Osteocyte (in vitro differentiated cells): ENCODE results near the gene SLC16A9. TPM values are rescaled to one million over a fixed set of nuclear protein-coding genes. Genes with fewer than 3 reads are reported as not detected.

Source experiments
- DNase-seq: peaks from one replicate; pipeline ENCODE4 v3.0.0; 2021; ENCODE audit warnings: mixed read lengths; ENCODE audit not compliant: unreplicated experiment; ENCODE audit errors: extremely low spot score
- H3K27ac Mint-ChIP-seq: one replicate; pipeline ENCODE4 v1.8.0; 2021; ENCODE audit warnings: mild to moderate bottlenecking, mixed read lengths; ENCODE audit not compliant: unreplicated experiment
- H3K27me3 Mint-ChIP-seq: one replicate; pipeline ENCODE4 v1.8.0; 2021; ENCODE audit warnings: mixed read lengths; ENCODE audit not compliant: unreplicated experiment
- H3K36me3 Mint-ChIP-seq: one replicate; pipeline ENCODE4 v1.8.0; 2021; ENCODE audit warnings: mixed read lengths; ENCODE audit not compliant: unreplicated experiment
- H3K4me1 Mint-ChIP-seq: one replicate; pipeline ENCODE4 v1.8.0; 2021; ENCODE audit warnings: mixed read lengths; ENCODE audit not compliant: unreplicated experiment
- H3K4me3 Mint-ChIP-seq: one replicate; pipeline ENCODE4 v1.8.0; 2021; ENCODE audit warnings: mild to moderate bottlenecking, moderate library complexity, mixed read lengths; ENCODE audit not compliant: unreplicated experiment
- H3K9me3 Mint-ChIP-seq: one replicate; pipeline ENCODE4 v1.8.0; 2021; ENCODE audit warnings: mixed read lengths; ENCODE audit not compliant: unreplicated experiment
- CTCF ChIP-seq: fragments of 200-600 bp; sonication (generic); IDR thresholded peaks from 2 replicates; pipeline ENCODE4 v1.5.0; 2021; ENCODE audit warnings: antibody characterized with exemption, mild to moderate bottlenecking, moderate library complexity
- total RNA-seq: library from RNA; stranded (reverse); gene quantifications from 2 replicates; pipeline ENCODE4 v1.2.1, GENCODE V29; 2021

Gene SLC16A9
- total RNA-seq, 1 donor from 2014 or later = 0.32 TPM

GRCh38 chr10:59633063-59633462 lies 76.6 kb downstream of the SLC16A9 start:
- Mint-ChIP-seq H3K36me3 (no peaks in the 10 kb centered on the region), H3K4me1 (no peaks in the 10 kb centered on the region), H3K27me3 (peaks cover 62% of the 10 kb centered on the region), H3K4me3 (no peak overlapping the region), H3K9me3 (no peaks in the 10 kb centered on the region), H3K27ac (no peak overlapping the region)
- no peak for DNase-seq
- TF ChIP-seq CTCF = no peak

- Mint-ChIP-seq H3K27ac (no peak overlapping the region), H3K4me3 (no peak overlapping the region), H3K27me3 (peaks cover 59% of the 10 kb centered on the region), H3K36me3 (no peaks in the 10 kb centered on the region), H3K4me1 (no peaks in the 10 kb centered on the region), H3K9me3 (no peaks in the 10 kb centered on the region)
- TF ChIP-seq CTCF = no peak
- no peak for DNase-seq
Measured at GRCh38 chr10:59631882-59632807, 77.5 kb downstream of the SLC16A9 start.

GRCh38 chr10:59631237-59631636 lies 78.4 kb downstream of the SLC16A9 start:
- Mint-ChIP-seq H3K27me3 (peaks cover 54% of the 10 kb centered on the region), H3K27ac (no peak overlapping the region), H3K9me3 (no peaks in the 10 kb centered on the region), H3K4me1 (no peaks in the 10 kb centered on the region), H3K4me3 (no peak overlapping the region), H3K36me3 (no peaks in the 10 kb centered on the region)
- no peak for TF ChIP-seq CTCF
- no peak for DNase-seq

- Mint-ChIP-seq H3K4me3 (no peak overlapping the region), H3K9me3 (no peaks in the 10 kb centered on the region), H3K27ac (no peak overlapping the region), H3K4me1 (no peaks in the 10 kb centered on the region), H3K36me3 (no peaks in the 10 kb centered on the region), H3K27me3 (peaks cover 37% of the 10 kb centered on the region)
- no peak for DNase-seq
- TF ChIP-seq CTCF = no peak
Measured at GRCh38 chr10:59628965-59629364, 80.7 kb downstream of the SLC16A9 start.

- Mint-ChIP-seq H3K27me3 (peaks cover 33% of the 10 kb centered on the region), H3K4me3 (no peak overlapping the region), H3K27ac (no peak overlapping the region), H3K4me1 (no peaks in the 10 kb centered on the region), H3K36me3 (no peaks in the 10 kb centered on the region), H3K9me3 (no peaks in the 10 kb centered on the region)
- DNase-seq = no peak
- no peak for TF ChIP-seq CTCF
Measured at GRCh38 chr10:59628456-59628855, 81.2 kb downstream of the SLC16A9 start.
